ENCODE data around the gene CACNA1C.

DNA sequence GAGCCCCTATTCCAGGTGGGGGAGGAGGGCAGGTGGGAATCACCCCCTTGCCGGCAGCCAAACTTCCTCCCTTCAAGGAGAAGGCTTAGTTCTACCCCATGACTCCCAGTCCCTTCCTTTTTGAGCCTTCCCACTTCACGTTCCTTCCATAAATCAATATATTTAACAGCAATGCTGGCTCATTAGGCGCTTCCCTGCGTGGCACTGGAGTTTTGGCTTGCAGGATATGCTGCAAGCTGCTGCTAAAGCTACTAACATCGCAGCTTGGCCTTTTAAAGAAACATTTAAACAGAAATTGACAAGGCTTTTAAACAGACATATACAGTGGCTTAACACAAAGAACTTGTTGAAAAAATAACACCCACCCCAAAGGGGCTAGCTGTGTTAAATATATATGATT, 434.0 kb downstream of the CACNA1C start:
- TF ChIP-seq, protein P1, sequence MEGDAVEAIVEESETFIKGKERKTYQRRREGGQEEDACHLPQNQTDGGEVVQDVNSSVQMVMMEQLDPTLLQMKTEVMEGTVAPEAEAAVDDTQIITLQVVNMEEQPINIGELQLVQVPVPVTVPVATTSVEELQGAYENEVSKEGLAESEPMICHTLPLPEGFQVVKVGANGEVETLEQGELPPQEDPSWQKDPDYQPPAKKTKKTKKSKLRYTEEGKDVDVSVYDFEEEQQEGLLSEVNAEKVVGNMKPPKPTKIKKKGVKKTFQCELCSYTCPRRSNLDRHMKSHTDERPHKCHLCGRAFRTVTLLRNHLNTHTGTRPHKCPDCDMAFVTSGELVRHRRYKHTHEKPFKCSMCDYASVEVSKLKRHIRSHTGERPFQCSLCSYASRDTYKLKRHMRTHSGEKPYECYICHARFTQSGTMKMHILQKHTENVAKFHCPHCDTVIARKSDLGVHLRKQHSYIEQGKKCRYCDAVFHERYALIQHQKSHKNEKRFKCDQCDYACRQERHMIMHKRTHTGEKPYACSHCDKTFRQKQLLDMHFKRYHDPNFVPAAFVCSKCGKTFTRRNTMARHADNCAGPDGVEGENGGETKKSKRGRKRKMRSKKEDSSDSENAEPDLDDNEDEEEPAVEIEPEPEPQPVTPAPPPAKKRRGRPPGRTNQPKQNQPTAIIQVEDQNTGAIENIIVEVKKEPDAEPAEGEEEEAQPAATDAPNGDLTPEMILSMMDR (conservative IDR thresholded peaks at IDR 0.05) = no peak
- no peak for TF ChIP-seq ZFX (IDR thresholded peaks at IDR 0.05)

Measured in C4-2B (cell line).